A673 (cell line): Measurements from ENCODE around the gene BATF. TPM values are rescaled to one million over a fixed set of nuclear protein-coding genes. Genes with fewer than 3 reads are reported as not detected.

Source experiments
- BruUV-seq: library from RNA; stranded (reverse); fragments of 400-500 nt; replicated peaks from 2 replicates; lab custom pipeline; 2021; lab: Mats Ljungman, UMichigan
- CTCF ChIA-PET: fragments of 300-600 bp; sonication (Branson Sonifier 250); formaldehyde crosslinking; loops from one replicate; lab custom pipeline; 2022; ENCODE audit warnings: antibody characterized with exemption; lab: Charles Lee
- POLR2A ChIA-PET: fragments of 300-600 bp; sonication (Branson Sonifier 250); formaldehyde crosslinking; loops from one replicate; lab custom pipeline; 2022; ENCODE audit warnings: antibody characterized with exemption; ENCODE audit not compliant: low non-redundant PET; lab: Charles Lee
- DNase-seq: peaks from one replicate; pipeline ENCODE4 v3.0.0-alpha.2; 2015; ENCODE audit warnings: low spot score
- H3K27ac ChIP-seq: fragments of 200-600 bp; sonication (generic); 2 replicates; pipeline ENCODE4 v1.5.1; 2016; ENCODE audit warnings: mixed run types, low read depth, mild to moderate bottlenecking, mixed read lengths, antibody characterized with exemption, low read length; ENCODE audit not compliant: poor library complexity, severe bottlenecking
- H3K27me3 ChIP-seq: fragments of 200-600 bp; sonication (generic); replicated peaks from 2 replicates; pipeline ENCODE4 v1.6.1; 2017; ENCODE audit warnings: mixed run types, low read depth, mild to moderate bottlenecking, mixed read lengths, antibody characterized with exemption, low read length; ENCODE audit not compliant: insufficient read depth, poor library complexity
- H3K36me3 ChIP-seq: fragments of 200-600 bp; sonication (generic); 2 replicates; pipeline ENCODE4 v1.6.1; 2016; ENCODE audit warnings: mixed run types, mild to moderate bottlenecking, mixed read lengths, antibody characterized with exemption, low read length; ENCODE audit not compliant: insufficient read depth, poor library complexity, severe bottlenecking
- H3K4me1 ChIP-seq: fragments of 200-600 bp; sonication (generic); 2 replicates; pipeline ENCODE4 v1.6.1; 2017; ENCODE audit warnings: mixed run types, mild to moderate bottlenecking, mixed read lengths, antibody characterized with exemption, low read length; ENCODE audit not compliant: insufficient read depth, poor library complexity, severe bottlenecking
- H3K4me3 ChIP-seq: fragments of 200-600 bp; sonication (generic); 2 replicates; pipeline ENCODE4 v1.5.1; 2016; ENCODE audit warnings: low read depth, mixed run types, mild to moderate bottlenecking, mixed read lengths, low read length; ENCODE audit not compliant: poor library complexity, severe bottlenecking
- H3K9me3 ChIP-seq: fragments of 200-600 bp; sonication (generic); 2 replicates; pipeline ENCODE4 v1.6.1; 2016; ENCODE audit warnings: mixed run types, low read depth, mild to moderate bottlenecking, mixed read lengths, antibody characterized with exemption, low read length; ENCODE audit not compliant: poor library complexity, severe bottlenecking
- EZH2 ChIP-seq: fragments of 200-600 bp; sonication (generic); IDR thresholded peaks from 2 replicates; pipeline ENCODE4 v1.6.1; 2017; ENCODE audit warnings: borderline replicate concordance, low read depth, mild to moderate bottlenecking, mixed read lengths, antibody characterized with exemption, low read length; ENCODE audit not compliant: poor library complexity, severe bottlenecking
- intact Hi-C: fragments of 100-400 bp; cut with micrococcal nuclease; formaldehyde crosslinking; loops from one replicate; pipeline ENCODE4 v1.10.0; 2022; ENCODE audit not compliant: unreplicated experiment
- total RNA-seq: library from RNA; stranded (reverse); gene quantifications from 2 replicates; pipeline ENCODE4 v1.2.3, GENCODE V29; 2021
- TF ChIP-seq, protein P1 (sequence below): fragments of 300-800, 200-600 bp; sonication (generic); conservative IDR thresholded peaks from 2 replicates; pipeline ENCODE4 v1.5.1; 2017; ENCODE audit warnings: low read depth, mild to moderate bottlenecking, antibody characterized with exemption, low read length, moderate library complexity, mixed read lengths

Gene BATF
- total RNA-seq, 1 experiment from 2014 or later, result not detected

DNA sequence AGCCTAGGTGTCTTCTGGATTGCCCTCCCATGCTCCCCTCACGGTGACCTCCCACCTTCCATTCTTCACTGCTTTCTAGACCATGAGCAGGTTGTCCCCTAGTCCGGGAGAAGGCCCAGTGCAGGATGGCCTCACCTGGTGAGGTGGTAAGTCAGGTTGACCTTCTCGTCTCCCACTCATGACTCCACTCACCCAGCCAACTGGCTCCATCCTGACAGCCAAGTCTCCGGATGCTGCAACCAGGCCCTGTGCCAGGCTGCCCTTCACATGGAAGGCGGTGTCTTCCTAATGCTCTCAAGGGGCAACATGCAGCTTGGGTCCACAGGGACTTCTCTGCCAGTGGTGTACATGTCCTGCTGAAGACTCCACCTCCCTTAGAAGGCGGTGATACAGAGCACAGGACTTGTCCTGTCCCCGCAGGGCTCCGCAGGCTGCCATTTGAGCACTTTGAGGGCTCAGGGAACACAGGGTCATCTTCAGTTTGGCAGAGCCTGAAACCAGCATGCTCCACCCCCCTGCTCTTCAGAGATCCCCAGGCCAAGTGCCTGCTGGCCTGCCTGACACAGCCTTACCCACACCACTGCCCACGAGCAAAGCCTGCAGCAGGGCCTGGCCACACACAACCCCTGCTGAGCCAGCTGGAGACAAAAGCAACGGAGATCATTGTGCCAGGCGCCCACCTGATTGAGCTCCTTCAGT, 25.4 kb downstream of the BATF start:
- Histone ChIP-seq H3K4me1 (no peaks in the 10 kb centered on the region), H3K27me3 (peaks cover 8% of the 10 kb centered on the region), H3K4me3 (no peak overlapping the region), H3K36me3 (no peaks in the 10 kb centered on the region), H3K9me3 (no peaks in the 10 kb centered on the region), H3K27ac (no peak overlapping the region)
- intact Hi-C loops, result no loop called here
- ChIA-PET CTCF (no interaction called here), POLR2A (no interaction called here)
- BruUV-seq, result no TSS peak
- no peak for DNase-seq
- TF ChIP-seq, protein P1, sequence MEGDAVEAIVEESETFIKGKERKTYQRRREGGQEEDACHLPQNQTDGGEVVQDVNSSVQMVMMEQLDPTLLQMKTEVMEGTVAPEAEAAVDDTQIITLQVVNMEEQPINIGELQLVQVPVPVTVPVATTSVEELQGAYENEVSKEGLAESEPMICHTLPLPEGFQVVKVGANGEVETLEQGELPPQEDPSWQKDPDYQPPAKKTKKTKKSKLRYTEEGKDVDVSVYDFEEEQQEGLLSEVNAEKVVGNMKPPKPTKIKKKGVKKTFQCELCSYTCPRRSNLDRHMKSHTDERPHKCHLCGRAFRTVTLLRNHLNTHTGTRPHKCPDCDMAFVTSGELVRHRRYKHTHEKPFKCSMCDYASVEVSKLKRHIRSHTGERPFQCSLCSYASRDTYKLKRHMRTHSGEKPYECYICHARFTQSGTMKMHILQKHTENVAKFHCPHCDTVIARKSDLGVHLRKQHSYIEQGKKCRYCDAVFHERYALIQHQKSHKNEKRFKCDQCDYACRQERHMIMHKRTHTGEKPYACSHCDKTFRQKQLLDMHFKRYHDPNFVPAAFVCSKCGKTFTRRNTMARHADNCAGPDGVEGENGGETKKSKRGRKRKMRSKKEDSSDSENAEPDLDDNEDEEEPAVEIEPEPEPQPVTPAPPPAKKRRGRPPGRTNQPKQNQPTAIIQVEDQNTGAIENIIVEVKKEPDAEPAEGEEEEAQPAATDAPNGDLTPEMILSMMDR, result no peak
- TF ChIP-seq EZH2, result no peak

DNA sequence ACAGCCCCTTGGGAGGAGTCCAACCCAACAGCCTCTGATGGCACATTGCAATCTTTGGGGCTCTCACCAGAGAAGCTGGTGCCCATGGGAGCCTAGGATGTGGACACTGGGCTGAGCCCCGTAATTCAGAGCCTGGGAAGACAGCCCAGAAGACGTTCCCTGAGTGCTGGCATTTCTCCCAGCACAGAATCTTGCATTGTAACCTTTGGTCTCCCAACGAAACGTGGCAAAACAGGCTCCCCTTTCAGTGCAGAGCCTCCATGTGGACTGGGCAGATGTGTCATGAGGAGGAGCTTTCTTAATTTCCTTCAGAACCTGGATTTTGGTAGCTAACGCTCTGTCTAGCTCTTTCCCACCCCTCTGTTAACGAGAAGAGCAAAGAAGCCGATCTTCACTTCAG, 26.3 kb downstream of the BATF start:
- no peak for DNase-seq

DNA sequence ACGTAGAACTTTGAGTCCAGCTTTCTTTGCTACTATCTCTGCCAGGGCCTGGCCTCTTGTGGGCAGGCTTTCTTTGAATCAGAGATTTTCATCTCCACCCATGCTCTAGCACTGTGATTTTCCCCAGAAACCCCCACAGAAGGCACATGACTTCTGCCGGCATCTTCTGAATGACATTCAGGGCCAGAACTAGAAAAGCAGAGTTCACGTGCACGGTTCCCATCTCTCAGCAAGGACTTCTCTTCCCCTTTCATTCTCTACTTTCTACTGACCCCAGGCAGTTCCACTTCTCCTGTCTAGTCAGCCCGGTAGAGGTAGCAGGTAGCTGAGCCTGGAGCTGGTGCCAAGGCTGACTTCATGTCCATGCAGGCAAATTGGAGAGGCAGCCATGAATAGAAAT, 26.9 kb downstream of the BATF start:
- no peak for DNase-seq
- no TSS peak for BruUV-seq
- Histone ChIP-seq H3K9me3 (no peaks in the 10 kb centered on the region), H3K4me3 (no peak overlapping the region), H3K27me3 (peaks cover 8% of the 10 kb centered on the region), H3K4me1 (no peaks in the 10 kb centered on the region), H3K36me3 (no peaks in the 10 kb centered on the region), H3K27ac (no peak overlapping the region)
- CTCF ChIA-PET, result interaction anchor here (0.5 to 0.6 kb wide), 2 partner anchors 9 to 12 kb away, joined by 3 to 4 read pairs; no protein-coding TSS in a partner anchor
- TF ChIP-seq EZH2, result no peak
- TF ChIP-seq, protein P1, result no peak
- intact Hi-C loops, result no loop called here
- POLR2A ChIA-PET, result no interaction called here

More for the DNA sequence above, 26.3 kb downstream of the BATF start:
- Histone ChIP-seq H3K4me3 (no peak overlapping the region), H3K27me3 (peaks cover 8% of the 10 kb centered on the region), H3K27ac (no peak overlapping the region), H3K36me3 (no peaks in the 10 kb centered on the region), H3K4me1 (no peaks in the 10 kb centered on the region), H3K9me3 (no peaks in the 10 kb centered on the region)
- no peak for TF ChIP-seq EZH2
- TF ChIP-seq, protein P1, result no peak
- ChIA-PET CTCF (interaction anchor here (0.5 kb wide), 1 partner anchor 12 kb away, joined by 3 read pairs; no protein-coding TSS in a partner anchor), POLR2A (no interaction called here)
- intact Hi-C loops, result no loop called here
- BruUV-seq, result no TSS peak
